ENCODE measurements around the gene FGD4.

- TF ChIP-seq CTCF (IDR thresholded peaks at IDR 0.05) (no peak), POLR2A (IDR thresholded peaks at IDR 0.05) (no peak)
These were observed 133.1 kb downstream of the FGD4 start for GRCh38 chr12:32532422-32532821.
